ENCODE measurements around the gene PCA3. TPM values are rescaled to one million over a fixed set of nuclear protein-coding genes. Genes with fewer than 3 reads are reported as not detected.

PCA3 gene
- total RNA-seq (2022; extraction: Qiagen RNA extraction; ENCODE audit: low read depth): not detected in 5 replicates

GRCh38 chr9:76764138-76764537, at the start of gene PCA3:
PCA3 (plus strand) TSS chr9:76764438.

Other genes starting within 250 kb of the PCA3 start
- gene PRUNE2, start 141.7 kb downstream of the PCA3 start, total RNA-seq (2022; extraction: Qiagen RNA extraction; ENCODE audit: low read depth): 0.01 TPM in 1 of 5 replicates, not detected in the others

All from A549 treated with CpdA at 1 μM for 4 hours (cell line).